H1 (cell line): ENCODE data around the gene SIPA1L3.

Source experiments
- ATF2 ChIP-seq: IDR thresholded peaks from 2 replicates; pipeline ENCODE4 v1.6.1; 2012; ENCODE audit warnings: low read length, inconsistent platforms
- CEBPB ChIP-seq: IDR thresholded peaks from 2 replicates; pipeline ENCODE4 v1.6.1; 2012; ENCODE audit warnings: low read depth, low read length
- CTCF ChIP-seq, 3 experiments: IDR thresholded peaks; 1 replicate in 2 of 3; 2 replicates in 1 of 3; pipeline versions ENCODE4 v1.5.1 to v1.6.1; 2011; ENCODE audit warnings: low read length in 3 of 3, mild to moderate bottlenecking in 3 of 3, inconsistent platforms in 2 of 3, low read depth in 1 of 3, moderate library complexity in 1 of 3; ENCODE audit not compliant: insufficient read depth in 1 of 3; ENCODE audit errors: control extremely low read depth in 1 of 3
- EP300 ChIP-seq, 2 experiments: IDR thresholded peaks; 1 replicate in 1 of 2; 2 replicates in 1 of 2; pipeline ENCODE4 v1.6.1; 2011 to 2012; ENCODE audit warnings: low read depth in 2 of 2, low read length in 2 of 2, mild to moderate bottlenecking in 2 of 2, borderline replicate concordance in 1 of 2, inconsistent platforms in 1 of 2, moderate library complexity in 1 of 2
- EZH2 ChIP-seq: fragments of 200-600 bp; sonication (generic); IDR thresholded peaks from 2 replicates; pipeline ENCODE4 v1.7.1; 2012; ENCODE audit warnings: low read depth, mild to moderate bottlenecking, moderate library complexity, low read length, inconsistent platforms; ENCODE audit not compliant: severe bottlenecking
- HDAC6 ChIP-seq: IDR thresholded peaks from one replicate; pipeline ENCODE4 v1.7.1; 2012; ENCODE audit warnings: low read depth, mild to moderate bottlenecking, inconsistent platforms, low read length, moderate library complexity
- MAFK ChIP-seq: IDR thresholded peaks from 2 replicates; pipeline ENCODE4 v1.6.1; 2012; ENCODE audit warnings: low read depth, mild to moderate bottlenecking, improper control_type of control experiment, low read length
- POLR2A ChIP-seq, 2 experiments: IDR thresholded peaks; 1 replicate in 1 of 2; 2 replicates in 1 of 2; pipeline ENCODE4 v1.6.1; 2011; ENCODE audit warnings: low read depth in 2 of 2, low read length in 2 of 2, mild to moderate bottlenecking in 2 of 2; ENCODE audit errors: control extremely low read depth in 1 of 2
- RAD21 ChIP-seq, 2 experiments: IDR thresholded peaks in 1 of 2; conservative IDR thresholded peaks in 1 of 2; 2 replicates each; pipeline ENCODE4 v1.6.1; 2011; ENCODE audit warnings: low read depth in 2 of 2, low read length in 2 of 2, improper control_type of control experiment in 1 of 2, inconsistent platforms in 1 of 2, mild to moderate bottlenecking in 1 of 2, moderate library complexity in 1 of 2
- SP1 ChIP-seq: IDR thresholded peaks from 2 replicates; pipeline ENCODE4 v1.6.1; 2011; ENCODE audit warnings: low read depth, low read length
- TAF1 ChIP-seq: IDR thresholded peaks from 2 replicates; pipeline ENCODE4 v1.6.1; 2011; ENCODE audit warnings: mild to moderate bottlenecking, low read depth, low read length
- ZNF274 ChIP-seq: IDR thresholded peaks from 2 replicates; pipeline ENCODE4 v1.7.0; 2012; ENCODE audit warnings: low read length, borderline replicate concordance; ENCODE audit errors: extremely low read depth

GRCh38 chr19:37938353-37938752 is 31.3 kb downstream of the SIPA1L3 start:
- TF ChIP-seq EP300 (IDR thresholded peaks at IDR 0.05; ENCODE audit: borderline replicate concordance in 1 of 2, low read depth in 2 of 2, low read length in 2 of 2) = no peak
- no peak for TF ChIP-seq ZNF274
- no peak for TF ChIP-seq CTCF (IDR thresholded peaks at IDR 0.05; ENCODE audit: control extremely low read depth in 1 of 3, insufficient read depth in 1 of 3, low read depth in 1 of 3, low read length in 3 of 3)
- no peak for TF ChIP-seq MAFK
- no peak for TF ChIP-seq SP1
- TF ChIP-seq EZH2 = no peak
- no peak for TF ChIP-seq POLR2A (IDR thresholded peaks at IDR 0.05; ENCODE audit: control extremely low read depth in 1 of 2, low read depth in 2 of 2, low read length in 2 of 2)
- TF ChIP-seq HDAC6 = no peak
- TF ChIP-seq CEBPB = no peak
- no peak for TF ChIP-seq ATF2
- TF ChIP-seq TAF1 = no peak
- no peak for TF ChIP-seq RAD21 (IDR thresholded peaks at IDR 0.05 in 1 of 2, conservative IDR thresholded peaks at IDR 0.05 in 1 of 2; ENCODE audit: low read depth in 2 of 2, low read length in 2 of 2)
